22Rv1 (cell line): ENCODE measurements around the gene PRPF8.
A peak's percentile ranks its signal among the peaks of the same experiment; 100 is the strongest.

Source experiments
- H3K27ac ChIP-seq: fragments of 450-650 bp; 2 replicates; pipeline ENCODE4 v1.5.1; 2017
- CTCF ChIP-seq: fragments of 450-650 bp; IDR thresholded peaks from 2 replicates; pipeline ENCODE4 v1.5.1; 2017; ENCODE audit warnings: mild to moderate bottlenecking
- ZFX ChIP-seq: fragments of 450-650 bp; IDR thresholded peaks from 2 replicates; pipeline ENCODE4 v1.6.1; 2017; ENCODE audit warnings: antibody characterized with exemption, borderline replicate concordance

Gene PRPF8

GRCh38 chr17:1627982-1628855 lies 56.4 kb downstream of the PRPF8 start, which contains the start of gene SLC43A2:
SLC43A2 (minus strand) TSS chr17:1628834; CDS start chr17:1627874, 960 bp downstream.
- no peak for TF ChIP-seq CTCF

GRCh38 chr17:1627182-1627981 lies 57.3 kb downstream of the PRPF8 start:
- no peak overlapping the region for H3K27ac ChIP-seq
- TF ChIP-seq ZFX = no peak
- TF ChIP-seq CTCF = no peak

More at GRCh38 chr17:1627982-1628855, 56.4 kb downstream of the PRPF8 start, which contains the start of gene SLC43A2:
- peak within 1 kb of the TSS; percentile 79 for H3K27ac ChIP-seq

DNA sequence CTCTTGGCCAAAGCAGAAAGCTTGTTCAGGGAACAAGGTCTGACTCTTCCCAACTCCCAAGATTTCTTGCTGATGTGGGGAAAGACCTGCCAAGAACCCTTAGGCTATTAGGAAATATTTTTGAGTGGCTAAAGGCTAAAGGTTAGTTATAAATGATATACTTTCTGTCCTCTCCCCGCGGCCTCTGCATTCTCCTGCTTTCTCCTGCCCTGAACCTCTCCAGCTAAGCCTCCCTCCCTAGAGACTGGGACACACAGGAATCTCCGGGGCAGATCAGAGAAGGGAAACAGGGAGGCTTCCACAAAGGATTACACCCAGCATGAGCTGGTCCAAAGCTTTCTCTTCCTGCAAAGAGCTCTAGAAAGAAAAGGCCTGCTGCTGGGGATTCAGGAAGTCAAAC lies 58.3 kb downstream of the PRPF8 start:
- no peak overlapping the region for H3K27ac ChIP-seq
- no peak for TF ChIP-seq ZFX
- TF ChIP-seq CTCF = no peak

DNA sequence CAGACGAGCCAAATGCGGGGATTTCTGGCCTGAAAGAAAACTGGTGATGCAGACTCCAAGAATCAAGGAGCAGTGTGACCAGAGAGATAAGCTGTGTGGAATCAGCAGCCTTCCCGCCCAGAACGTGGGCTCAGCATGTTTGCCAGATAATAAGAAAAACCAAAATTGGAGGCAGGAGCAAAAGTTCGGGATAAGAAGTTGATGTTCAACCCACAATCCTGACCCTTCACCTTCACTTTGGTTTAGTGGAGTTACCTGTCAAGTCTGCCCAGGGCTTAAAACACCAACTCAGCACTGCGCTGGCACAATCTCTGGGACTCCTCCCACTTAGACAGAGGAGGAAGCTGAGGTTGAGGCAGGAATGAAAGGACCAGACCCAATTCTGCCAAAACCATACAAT lies 59.1 kb downstream of the PRPF8 start:
- no peak overlapping the region for H3K27ac ChIP-seq
- TF ChIP-seq CTCF (no peak), ZFX (no peak)

- TF ChIP-seq CTCF = no peak
- no peak for TF ChIP-seq ZFX
- no peak overlapping the region for H3K27ac ChIP-seq
Measured at GRCh38 chr17:1625053-1625452, 59.6 kb downstream of the PRPF8 start.

- no peak overlapping the region for H3K27ac ChIP-seq
- no peak for TF ChIP-seq ZFX
- TF ChIP-seq CTCF = no peak
Measured at GRCh38 chr17:1624650-1625049, 60.0 kb downstream of the PRPF8 start.
